ENCODE results near the gene CD69. TPM values are rescaled to one million over a fixed set of nuclear protein-coding genes. Genes with fewer than 3 reads are reported as not detected.
"Not testable (repeated sequence)": the region's sequence is repeated elsewhere in the genome, so short reads cannot be mapped to it uniquely, and the experiment has no call there.

CD69 gene
- total RNA-seq, 3 donors from 2014 or later (not counting 1 experiment from before 2014, with no cell fraction given): 739 to 1,541 (median 990) TPM

- peaks cover 6% of the 10 kb centered on the region for H3K36me3 Mint-ChIP-seq
- DNase-seq (peak in 1 of 2 donors; percentile 55), ATAC-seq (no peak)
- Histone ChIP-seq H3K4me1 (ENCODE audit: control insufficient read depth, insufficient read depth, low read length) (peaks cover 30% of the 10 kb centered on the region), H3K27me3 (ENCODE audit: control insufficient read depth, insufficient read depth, low read length) (no peaks in the 10 kb centered on the region), H3K36me3 (ENCODE audit: control insufficient read depth, insufficient read depth, low read length) (no peaks in the 10 kb centered on the region), H3K4me3 (ENCODE audit: low read length) (no peak overlapping the region), H3K9me3 (ENCODE audit: control insufficient read depth, insufficient read depth, low read length) (no peaks in the 10 kb centered on the region), H3K27ac (ENCODE audit: low read length) (peak overlapping the region; percentile 17)
- H3K9me3 Mint-ChIP-seq: peaks cover 0 to 2% of the 10 kb centered on the region in 2 donors
- H3K4me3 Mint-ChIP-seq: no peak overlapping the region
- TF ChIP-seq CTCF (IDR thresholded peaks at IDR 0.05): no peak
- intact Hi-C loops (cut with micrococcal nuclease): no loop called here
- peaks cover 43 to 61% of the 10 kb centered on the region in 2 donors for H3K4me1 Mint-ChIP-seq
- peak overlapping the region; percentile 54 to 64 for H3K27ac Mint-ChIP-seq
- H3K27me3 Mint-ChIP-seq (ENCODE audit: low read depth in 2 of 2): no peaks in the 10 kb centered on the region
These were observed 54.5 kb downstream of the CD69 start for GRCh38 chr12:9706086-9706685.

GRCh38 chr12:9704561-9704960 is 56.1 kb downstream of the CD69 start:
- not testable (repeated sequence) for H3K9me3 ChIP-seq (ENCODE audit: control insufficient read depth, insufficient read depth, low read length); H3K36me3 Mint-ChIP-seq; H3K27me3 ChIP-seq (ENCODE audit: control insufficient read depth, insufficient read depth, low read length); DNase-seq; H3K27ac ChIP-seq (ENCODE audit: low read length); H3K36me3 ChIP-seq (ENCODE audit: control insufficient read depth, insufficient read depth, low read length); H3K4me3 ChIP-seq (ENCODE audit: low read length); ATAC-seq; H3K27me3 Mint-ChIP-seq (ENCODE audit: low read depth in 2 of 2); H3K9me3 Mint-ChIP-seq; H3K4me3 Mint-ChIP-seq
- intact Hi-C loops (cut with micrococcal nuclease): loop anchor here (5.0 kb wide), 1 partner anchor 57 kb away; no protein-coding TSS in a partner anchor
- H3K4me1 ChIP-seq (ENCODE audit: control insufficient read depth, insufficient read depth, low read length): peaks cover 30% of the 10 kb centered on the region
- H3K27ac Mint-ChIP-seq: peak overlapping the region in 1 of 2 donors; percentile 32
- peaks cover 59 to 76% of the 10 kb centered on the region in 2 donors for H3K4me1 Mint-ChIP-seq
- 97% methylated on average over 5 of the region's 5 CpGs for WGBS (ENCODE audit: insufficient coverage)

Other genes with a start within 250 kb of the CD69 start
- 100 to 1,000 TPM; 194 to 310 (median 216) TPM for gene KLRB1, start 153.0 kb downstream of the CD69 start, total RNA-seq
- 100 to 1,000 TPM; 140 to 219 (median 209) TPM for gene CLEC2D, start 91.2 kb downstream of the CD69 start, total RNA-seq
- 1 to 10 TPM in 1 of 3 donors, under 1 TPM in 2; 0.64 to 1.5 (median 0.72) TPM for gene CLECL1, start 27.8 kb downstream of the CD69 start, total RNA-seq
- 100 to 1,000 TPM; 364 to 424 (median 392) TPM for gene KLRF1, start 66.6 kb upstream of the CD69 start, total RNA-seq
- 100 to 1,000 TPM; 158 to 302 (median 220) TPM for gene CLEC2B, start 108.5 kb upstream of the CD69 start, total RNA-seq
- gene KLRF2, start 120.6 kb upstream of the CD69 start, total RNA-seq: not detected
- gene CLEC2A, start 171.5 kb upstream of the CD69 start, total RNA-seq: not detected
- 10 to 100 TPM; 13.6 to 18.9 (median 14.8) TPM for gene CLEC12A, start 210.5 kb upstream of the CD69 start, total RNA-seq
- gene CLEC1B, start 238.2 kb upstream of the CD69 start, total RNA-seq: 1 to 10 TPM in 2 of 3 donors, under 1 TPM in 1; 0.50 to 2.3 (median 1.0) TPM
- gene CLEC12B, start 249.7 kb upstream of the CD69 start, total RNA-seq: 1 to 10 TPM; 3.9 to 5.8 (median 4.9) TPM